Prostate gland (tissue), 2 donors: ENCODE data around the gene CAB39L.

Source experiments
- POLR2A ChIP-seq: fragments of 450-650 bp; IDR thresholded peaks from one replicate; pipeline ENCODE4 v1.6.1; 2016; ENCODE audit warnings: antibody characterized with exemption, mild to moderate bottlenecking
- POLR2AphosphoS5 ChIP-seq: sonication (generic); formaldehyde crosslinking; IDR thresholded peaks from one replicate; pipeline ENCODE4 v1.6.1; 2017; ENCODE audit warnings: antibody characterized with exemption
- TF ChIP-seq, protein P1 (sequence below), 4 experiments: fragments of 200-600 bp in 2 of 4; fragments of 450-650 bp in 2 of 4; sonication (generic) in 2 of 4; IDR thresholded peaks; 1 replicate in 3 of 4; 2 replicates in 1 of 4; pipeline ENCODE4 v1.5.1; 2016 to 2019; ENCODE audit warnings: antibody characterized with exemption in 4 of 4, mild to moderate bottlenecking in 2 of 4, moderate library complexity in 2 of 4

DNA sequence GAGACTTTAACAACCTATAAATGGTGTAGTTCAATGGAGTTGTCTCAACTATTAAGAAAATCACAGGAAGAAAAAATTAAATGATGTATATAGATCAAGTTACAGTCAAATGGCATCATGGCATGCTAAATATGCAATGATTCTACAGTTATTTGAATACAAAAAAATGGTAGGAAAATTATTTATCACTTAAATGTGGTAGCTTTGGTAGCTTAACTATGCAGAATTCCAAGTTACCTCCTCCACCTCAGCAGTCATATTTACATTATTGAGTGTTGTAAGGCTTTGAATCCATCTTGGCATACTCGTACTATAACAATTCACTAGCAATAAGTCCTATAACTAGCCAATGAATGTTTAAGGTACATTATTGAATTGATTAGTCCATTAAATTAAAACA is 36.8 kb downstream of the CAB39L start:
- TF ChIP-seq POLR2AphosphoS5 (no peak), POLR2A (no peak)
- TF ChIP-seq, protein P1, sequence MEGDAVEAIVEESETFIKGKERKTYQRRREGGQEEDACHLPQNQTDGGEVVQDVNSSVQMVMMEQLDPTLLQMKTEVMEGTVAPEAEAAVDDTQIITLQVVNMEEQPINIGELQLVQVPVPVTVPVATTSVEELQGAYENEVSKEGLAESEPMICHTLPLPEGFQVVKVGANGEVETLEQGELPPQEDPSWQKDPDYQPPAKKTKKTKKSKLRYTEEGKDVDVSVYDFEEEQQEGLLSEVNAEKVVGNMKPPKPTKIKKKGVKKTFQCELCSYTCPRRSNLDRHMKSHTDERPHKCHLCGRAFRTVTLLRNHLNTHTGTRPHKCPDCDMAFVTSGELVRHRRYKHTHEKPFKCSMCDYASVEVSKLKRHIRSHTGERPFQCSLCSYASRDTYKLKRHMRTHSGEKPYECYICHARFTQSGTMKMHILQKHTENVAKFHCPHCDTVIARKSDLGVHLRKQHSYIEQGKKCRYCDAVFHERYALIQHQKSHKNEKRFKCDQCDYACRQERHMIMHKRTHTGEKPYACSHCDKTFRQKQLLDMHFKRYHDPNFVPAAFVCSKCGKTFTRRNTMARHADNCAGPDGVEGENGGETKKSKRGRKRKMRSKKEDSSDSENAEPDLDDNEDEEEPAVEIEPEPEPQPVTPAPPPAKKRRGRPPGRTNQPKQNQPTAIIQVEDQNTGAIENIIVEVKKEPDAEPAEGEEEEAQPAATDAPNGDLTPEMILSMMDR (IDR thresholded peaks at IDR 0.05) = no peak
